ENCODE measurements around the gene SQOR. TPM values are rescaled to one million over a fixed set of nuclear protein-coding genes. Genes with fewer than 3 reads are reported as not detected.
A peak's percentile ranks its signal among the peaks of the same experiment; 100 is the strongest.

Gene SQOR
- total RNA-seq, 1 donor from 2014 or later = 310 TPM

DNA sequence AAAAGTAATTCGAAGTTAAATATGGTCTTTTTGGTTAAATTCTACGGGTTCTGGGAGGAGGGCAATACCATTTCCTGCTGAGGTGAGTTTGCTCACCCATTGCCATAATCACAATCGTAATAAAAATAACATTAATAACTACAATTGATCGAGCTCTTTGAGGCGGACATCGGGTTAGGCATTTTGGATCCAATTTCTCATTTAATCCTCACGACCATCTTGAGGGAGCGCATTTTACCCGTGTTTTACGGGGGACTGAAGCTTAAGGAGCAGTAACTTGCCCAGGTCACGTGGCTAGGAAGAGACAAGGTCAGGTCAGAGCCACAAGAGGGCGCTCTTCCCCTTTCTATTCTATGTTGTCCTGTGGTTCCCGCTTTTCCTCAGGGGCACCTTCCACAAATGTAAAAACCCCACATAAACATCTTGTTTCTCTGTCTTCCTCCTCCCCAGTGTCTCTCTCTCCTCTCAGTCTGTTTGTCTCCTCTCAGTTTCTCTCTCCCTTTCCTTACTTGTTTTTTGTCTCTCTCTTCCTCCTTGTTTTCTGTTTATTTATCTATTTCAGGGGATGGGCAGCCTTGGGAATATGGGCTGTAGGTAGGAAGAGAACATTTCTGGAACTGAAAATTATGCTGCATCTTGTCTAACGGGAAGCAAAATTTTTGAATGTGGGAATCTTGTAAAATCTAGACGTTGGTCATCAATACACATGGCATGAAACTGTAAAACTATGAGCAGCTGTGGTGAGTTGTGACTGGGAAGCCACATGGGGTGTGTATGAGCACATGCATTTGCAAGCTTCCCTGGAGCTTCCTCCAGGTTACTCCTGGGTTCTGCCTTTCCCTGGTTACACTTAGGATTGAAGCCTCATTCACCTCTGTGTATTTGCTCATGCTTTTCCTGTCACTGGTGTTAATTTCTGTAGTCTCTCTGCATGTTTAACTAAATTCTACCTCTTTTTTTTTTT lies 71.0 kb downstream of the SQOR start:
- H3K36me3 ChIP-seq (ENCODE audit: control insufficient read depth, insufficient read depth, low read length) = no peaks in the 10 kb centered on the region
- FAIRE-seq (peak; percentile 55), DNase-seq (ENCODE audit: low read depth) (peak; percentile 78)
- TF ChIP-seq CTCF (IDR thresholded peaks at IDR 0.05; ENCODE audit: insufficient read depth, low read length, severe bottlenecking) = peak; percentile 91
- H3K4me3 ChIP-seq (ENCODE audit: low read depth, low read length) = peak overlapping the region; percentile 41
- H3K27me3 ChIP-seq (ENCODE audit: control insufficient read depth, insufficient read depth, low read length) = no peaks in the 10 kb centered on the region

DNA sequence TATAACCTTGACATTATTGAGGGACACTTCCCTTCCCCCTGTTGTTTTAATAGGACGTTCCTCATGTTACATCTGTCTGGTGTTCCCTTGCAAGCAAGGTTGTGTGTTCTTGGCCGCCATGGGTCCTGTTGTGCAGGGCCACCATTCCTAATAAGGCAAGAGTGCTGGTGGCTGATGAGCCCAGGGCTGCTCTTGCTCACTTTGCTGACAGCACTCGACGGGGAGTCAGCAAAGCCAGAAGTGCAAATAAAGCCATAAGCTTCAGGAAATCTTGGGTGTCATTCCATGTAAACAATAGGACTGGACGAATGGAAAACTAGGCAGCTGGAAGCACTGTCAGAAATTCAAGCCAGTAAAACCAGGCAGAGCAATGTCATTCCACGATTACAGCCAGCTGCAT lies 75.8 kb downstream of the SQOR start:
- Histone ChIP-seq H3K36me3 (ENCODE audit: control insufficient read depth, insufficient read depth, low read length) (no peaks in the 10 kb centered on the region), H3K27me3 (ENCODE audit: control insufficient read depth, insufficient read depth, low read length) (no peaks in the 10 kb centered on the region), H3K4me3 (ENCODE audit: low read depth, low read length) (no peak overlapping the region)
- TF ChIP-seq CTCF (IDR thresholded peaks at IDR 0.05; ENCODE audit: insufficient read depth, low read length, severe bottlenecking) = no peak
- DNase-seq (ENCODE audit: low read depth) (no peak), FAIRE-seq (no peak)

DNA sequence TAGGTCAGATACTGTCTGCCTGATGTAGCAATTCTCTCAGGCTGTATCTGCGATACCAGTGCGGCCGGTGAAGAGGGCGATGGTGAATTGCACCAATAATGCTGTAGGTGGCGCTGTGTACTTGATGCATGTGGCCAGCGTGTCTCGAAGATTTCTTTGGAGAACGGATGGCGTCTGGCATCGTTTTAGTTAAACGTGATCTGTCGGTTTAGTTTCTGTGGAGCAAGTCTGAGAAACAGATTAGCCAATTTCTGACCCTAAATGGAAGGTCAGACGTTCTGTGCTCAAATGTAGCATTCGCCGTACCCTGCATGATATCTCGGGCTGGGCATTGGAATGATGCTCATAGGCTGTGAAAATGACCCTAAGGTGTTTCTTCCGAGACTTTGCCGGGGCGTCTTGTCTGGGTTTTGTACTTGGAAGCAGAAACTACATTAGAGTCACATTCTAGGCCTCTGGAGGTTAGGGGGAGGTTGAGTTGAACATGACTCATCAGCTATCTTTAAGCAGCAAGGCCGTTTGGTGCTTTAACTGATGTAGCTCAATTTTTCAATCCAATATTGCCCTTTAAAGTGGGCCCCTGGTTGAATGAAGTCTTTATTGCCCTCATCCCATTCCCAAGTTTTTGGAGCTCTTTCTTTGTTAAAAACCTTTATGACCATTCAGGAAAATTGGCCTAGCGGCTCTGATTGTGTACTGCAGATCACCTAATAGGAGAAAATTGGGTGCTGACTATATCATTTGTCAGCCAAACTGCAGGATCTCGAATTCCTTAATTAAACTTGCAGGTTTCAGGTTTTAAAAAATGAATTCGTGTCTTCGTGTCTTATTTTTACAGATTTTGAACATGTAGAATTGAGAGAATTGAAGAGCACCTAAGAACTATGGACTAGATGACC lies 80.0 kb downstream of the SQOR start:
- Histone ChIP-seq H3K36me3 (ENCODE audit: control insufficient read depth, insufficient read depth, low read length) (no peaks in the 10 kb centered on the region), H3K4me3 (ENCODE audit: low read depth, low read length) (no peak overlapping the region), H3K27me3 (ENCODE audit: control insufficient read depth, insufficient read depth, low read length) (no peaks in the 10 kb centered on the region)
- FAIRE-seq = peak; percentile 99
- DNase-seq (ENCODE audit: low read depth) = peak; percentile 52
- TF ChIP-seq CTCF (IDR thresholded peaks at IDR 0.05; ENCODE audit: insufficient read depth, low read length, severe bottlenecking) = peak; percentile 84

DNA sequence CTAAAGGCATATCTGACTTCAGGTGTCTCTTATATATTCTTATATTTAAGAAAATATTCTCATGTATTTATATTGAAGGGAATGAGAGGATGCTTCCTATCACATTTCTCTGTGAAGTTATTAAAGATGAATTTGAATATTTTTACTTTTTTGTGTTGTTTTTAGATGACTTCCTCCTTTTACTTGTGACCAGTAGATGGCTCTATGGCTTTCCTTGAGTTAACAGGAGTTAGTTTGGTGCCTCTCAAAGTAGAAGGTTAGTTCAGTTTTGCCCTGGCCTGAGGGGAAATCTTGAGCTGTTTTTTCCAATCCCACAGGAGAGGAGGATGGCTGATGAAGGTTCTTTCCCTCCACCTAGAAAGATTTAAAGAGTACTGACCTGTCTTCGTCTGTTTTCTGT lies 80.7 kb downstream of the SQOR start:
- no peaks in the 10 kb centered on the region for H3K27me3 ChIP-seq (ENCODE audit: control insufficient read depth, insufficient read depth, low read length)
- no peaks in the 10 kb centered on the region for H3K36me3 ChIP-seq (ENCODE audit: control insufficient read depth, insufficient read depth, low read length)
- no peak overlapping the region for H3K4me3 ChIP-seq (ENCODE audit: low read depth, low read length)
- peak; percentile 22 for TF ChIP-seq CTCF (IDR thresholded peaks at IDR 0.05; ENCODE audit: insufficient read depth, low read length, severe bottlenecking)
- DNase-seq (ENCODE audit: low read depth) (peak; percentile 20), FAIRE-seq (no peak)

DNA sequence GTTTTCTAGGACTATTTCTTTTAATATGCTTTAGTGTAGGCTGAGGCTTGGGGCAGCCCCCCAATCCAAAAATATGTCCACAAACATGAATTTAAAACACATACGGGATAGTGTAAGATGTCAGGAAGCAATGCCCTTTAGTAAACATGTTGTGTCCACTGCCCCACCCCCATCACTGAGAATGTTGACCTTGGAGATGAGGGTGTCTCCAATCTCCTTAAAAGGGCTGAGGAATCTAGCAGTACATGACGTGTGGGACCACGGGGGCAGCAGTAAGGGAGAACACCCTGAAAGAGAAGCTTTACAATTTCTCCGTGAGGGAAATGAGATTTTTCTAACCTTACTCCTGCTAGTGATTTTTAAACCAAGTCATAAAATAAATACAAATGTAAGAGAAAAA lies 84.7 kb downstream of the SQOR start:
- FAIRE-seq (no peak), DNase-seq (ENCODE audit: low read depth) (no peak)
- no peaks in the 10 kb centered on the region for H3K36me3 ChIP-seq (ENCODE audit: control insufficient read depth, insufficient read depth, low read length)
- no peak overlapping the region for H3K4me3 ChIP-seq (ENCODE audit: low read depth, low read length)
- TF ChIP-seq CTCF (IDR thresholded peaks at IDR 0.05; ENCODE audit: insufficient read depth, low read length, severe bottlenecking) = no peak
- H3K27me3 ChIP-seq (ENCODE audit: control insufficient read depth, insufficient read depth, low read length) = peaks cover 2% of the 10 kb centered on the region

Data from bronchial epithelial cell (primary cell).